ENCODE results near the gene TRIM71. TPM values are rescaled to one million over a fixed set of nuclear protein-coding genes. Genes with fewer than 3 reads are reported as not detected.

Gene TRIM71
- total RNA-seq, 4 donors from 2014 or later = 0.13 to 0.84 (median 0.36) TPM; not detected in 1

DNA sequence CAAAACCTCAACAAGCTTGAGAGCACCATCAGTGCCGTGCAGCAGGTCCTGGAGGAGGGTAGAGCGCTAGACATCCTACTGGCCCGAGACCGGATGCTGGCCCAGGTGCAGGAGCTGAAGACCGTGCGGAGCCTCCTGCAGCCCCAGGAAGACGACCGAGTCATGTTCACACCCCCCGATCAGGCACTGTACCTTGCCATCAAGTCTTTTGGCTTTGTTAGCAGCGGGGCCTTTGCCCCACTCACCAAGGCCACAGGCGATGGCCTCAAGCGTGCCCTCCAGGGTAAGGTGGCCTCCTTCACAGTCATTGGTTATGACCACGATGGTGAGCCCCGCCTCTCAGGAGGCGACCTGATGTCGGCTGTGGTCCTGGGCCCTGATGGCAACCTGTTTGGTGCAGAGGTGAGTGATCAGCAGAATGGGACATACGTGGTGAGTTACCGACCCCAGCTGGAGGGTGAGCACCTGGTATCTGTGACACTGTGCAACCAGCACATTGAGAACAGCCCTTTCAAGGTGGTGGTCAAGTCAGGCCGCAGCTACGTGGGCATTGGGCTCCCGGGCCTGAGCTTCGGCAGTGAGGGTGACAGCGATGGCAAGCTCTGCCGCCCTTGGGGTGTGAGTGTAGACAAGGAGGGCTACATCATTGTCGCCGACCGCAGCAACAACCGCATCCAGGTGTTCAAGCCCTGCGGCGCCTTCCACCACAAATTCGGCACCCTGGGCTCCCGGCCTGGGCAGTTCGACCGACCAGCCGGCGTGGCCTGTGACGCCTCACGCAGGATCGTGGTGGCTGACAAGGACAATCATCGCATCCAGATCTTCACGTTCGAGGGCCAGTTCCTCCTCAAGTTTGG is 72.9 kb downstream of the TRIM71 start:
- TF ChIP-seq, protein P1, sequence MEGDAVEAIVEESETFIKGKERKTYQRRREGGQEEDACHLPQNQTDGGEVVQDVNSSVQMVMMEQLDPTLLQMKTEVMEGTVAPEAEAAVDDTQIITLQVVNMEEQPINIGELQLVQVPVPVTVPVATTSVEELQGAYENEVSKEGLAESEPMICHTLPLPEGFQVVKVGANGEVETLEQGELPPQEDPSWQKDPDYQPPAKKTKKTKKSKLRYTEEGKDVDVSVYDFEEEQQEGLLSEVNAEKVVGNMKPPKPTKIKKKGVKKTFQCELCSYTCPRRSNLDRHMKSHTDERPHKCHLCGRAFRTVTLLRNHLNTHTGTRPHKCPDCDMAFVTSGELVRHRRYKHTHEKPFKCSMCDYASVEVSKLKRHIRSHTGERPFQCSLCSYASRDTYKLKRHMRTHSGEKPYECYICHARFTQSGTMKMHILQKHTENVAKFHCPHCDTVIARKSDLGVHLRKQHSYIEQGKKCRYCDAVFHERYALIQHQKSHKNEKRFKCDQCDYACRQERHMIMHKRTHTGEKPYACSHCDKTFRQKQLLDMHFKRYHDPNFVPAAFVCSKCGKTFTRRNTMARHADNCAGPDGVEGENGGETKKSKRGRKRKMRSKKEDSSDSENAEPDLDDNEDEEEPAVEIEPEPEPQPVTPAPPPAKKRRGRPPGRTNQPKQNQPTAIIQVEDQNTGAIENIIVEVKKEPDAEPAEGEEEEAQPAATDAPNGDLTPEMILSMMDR (IDR thresholded peaks at IDR 0.05) = no peak
- DNase-seq (ENCODE audit: low spot score) = no peak
- no peak for ATAC-seq (ENCODE audit: low FRiP score)

DNA sequence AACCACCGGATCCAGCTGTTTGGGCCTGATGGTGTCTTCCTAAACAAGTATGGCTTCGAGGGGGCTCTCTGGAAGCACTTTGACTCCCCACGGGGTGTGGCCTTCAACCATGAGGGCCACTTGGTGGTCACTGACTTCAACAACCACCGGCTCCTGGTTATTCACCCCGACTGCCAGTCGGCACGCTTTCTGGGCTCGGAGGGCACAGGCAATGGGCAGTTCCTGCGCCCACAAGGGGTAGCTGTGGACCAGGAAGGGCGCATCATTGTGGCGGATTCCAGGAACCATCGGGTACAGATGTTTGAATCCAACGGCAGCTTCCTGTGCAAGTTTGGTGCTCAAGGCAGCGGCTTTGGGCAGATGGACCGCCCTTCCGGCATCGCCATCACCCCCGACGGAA is 73.6 kb downstream of the TRIM71 start:
- ATAC-seq (ENCODE audit: low FRiP score) (no peak), DNase-seq (ENCODE audit: low spot score) (no peak)
- TF ChIP-seq, protein P1 (IDR thresholded peaks at IDR 0.05) = no peak

DNA sequence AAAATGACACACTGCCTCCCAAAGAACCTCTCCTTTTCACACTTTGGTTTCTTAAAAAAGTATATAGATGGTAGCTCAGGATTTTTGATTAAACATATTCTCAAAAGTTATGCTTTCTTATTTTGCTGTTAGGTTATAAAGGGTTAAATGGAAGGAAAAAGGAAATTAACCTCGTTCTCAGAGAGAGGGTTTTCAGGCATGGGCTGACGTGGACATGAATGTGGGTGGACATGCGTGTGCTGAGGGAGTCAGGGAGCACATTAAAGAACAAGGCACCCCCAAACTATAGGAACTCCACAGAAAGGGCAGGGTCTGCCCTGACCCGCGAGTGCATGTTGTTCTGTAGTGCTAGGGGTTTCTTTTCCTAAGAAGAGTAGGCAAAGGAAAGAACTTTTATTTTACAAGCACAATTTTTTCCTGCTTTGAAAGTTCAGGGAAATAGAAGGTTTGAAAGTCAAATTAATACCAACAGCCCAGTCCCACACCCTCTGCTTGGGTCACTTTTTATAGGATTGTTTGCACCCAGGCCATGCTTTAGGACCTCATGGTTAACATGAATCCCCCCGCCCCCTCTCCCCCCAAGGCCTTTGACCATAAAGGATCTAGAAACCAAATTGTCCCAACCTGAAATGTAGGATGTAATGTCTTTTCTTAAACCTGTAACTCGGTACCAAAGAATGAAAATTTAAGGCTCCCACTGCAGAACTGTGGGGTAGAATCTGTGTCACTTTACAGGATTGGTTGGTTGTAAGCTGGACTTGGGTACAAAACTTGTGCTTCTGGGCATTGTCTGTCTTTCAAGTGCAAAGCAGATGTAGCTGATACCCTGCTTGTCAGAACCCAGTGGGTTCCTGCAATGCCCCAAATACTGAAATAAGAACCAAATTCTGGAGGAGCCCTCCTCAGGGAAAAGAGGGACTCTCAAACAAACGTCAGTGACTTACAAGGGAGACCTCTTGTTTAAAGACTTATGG is 75.1 kb downstream of the TRIM71 start:
- DNase-seq (ENCODE audit: low spot score) (no peak), ATAC-seq (ENCODE audit: low FRiP score) (no peak)
- TF ChIP-seq, protein P1 (IDR thresholded peaks at IDR 0.05) = no peak

DNA sequence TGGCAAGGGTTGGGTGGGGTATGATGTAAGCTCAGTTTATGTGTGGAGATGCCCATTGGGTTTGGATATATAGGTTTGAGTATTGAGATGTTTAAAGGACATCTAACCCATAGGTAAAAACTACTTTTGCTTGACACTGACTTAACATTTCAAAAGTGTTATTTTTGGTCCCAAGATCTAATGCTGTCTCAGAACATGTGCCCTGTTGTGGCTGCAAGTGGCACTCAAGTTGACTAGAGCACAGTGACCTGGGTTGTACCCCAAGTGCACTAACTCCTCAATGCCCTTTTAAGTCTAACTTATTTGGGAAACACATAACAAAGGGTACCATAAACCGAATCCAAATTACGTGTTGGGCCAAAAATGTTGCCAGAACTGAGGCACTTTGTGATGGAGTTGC is 77.2 kb downstream of the TRIM71 start:
- ATAC-seq (ENCODE audit: low FRiP score) (no peak), DNase-seq (ENCODE audit: low spot score) (no peak)
- TF ChIP-seq, protein P1 (IDR thresholded peaks at IDR 0.05) = no peak

DNA sequence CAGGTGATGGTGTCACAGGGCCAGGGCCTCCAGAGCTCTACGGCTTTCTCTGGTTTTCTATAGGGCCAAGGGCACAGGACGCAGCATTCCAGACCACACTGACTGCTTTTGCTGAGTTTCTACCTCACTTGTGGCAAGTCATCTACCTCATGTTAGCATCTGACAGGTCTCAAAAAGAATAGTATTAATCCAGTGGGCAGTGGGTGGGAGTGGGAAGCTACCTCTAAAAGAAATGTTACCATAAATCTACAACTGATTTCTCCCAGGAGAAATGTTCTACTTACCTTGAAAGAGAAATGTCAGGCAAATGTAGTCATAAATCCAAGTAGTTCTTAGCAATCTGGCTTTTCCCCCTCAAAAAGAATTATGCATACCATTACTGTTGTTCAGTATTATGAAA is 77.9 kb downstream of the TRIM71 start:
- TF ChIP-seq, protein P1 (IDR thresholded peaks at IDR 0.05) = no peak
- DNase-seq (ENCODE audit: low spot score) (no peak), ATAC-seq (ENCODE audit: low FRiP score) (no peak)

DNA sequence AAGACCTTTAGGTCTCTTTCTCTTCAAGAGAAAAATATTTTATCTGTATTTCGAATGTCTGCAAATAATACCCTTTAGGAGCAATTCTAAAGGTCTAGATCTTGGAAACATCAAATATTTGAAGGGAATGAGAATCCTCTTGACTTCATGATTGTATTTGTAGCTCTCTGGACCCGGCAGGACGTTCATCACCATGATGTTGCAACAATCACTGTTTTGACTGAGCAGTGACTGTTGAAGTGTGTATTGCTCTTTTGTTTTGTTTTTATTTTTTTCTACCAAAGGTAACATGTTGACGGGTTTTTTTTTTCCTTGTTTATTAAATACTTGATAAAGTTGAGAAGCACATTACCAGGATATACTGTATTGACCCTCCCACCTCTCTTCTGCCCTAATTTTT is 78.3 kb downstream of the TRIM71 start:
- DNase-seq (ENCODE audit: low spot score) (no peak), ATAC-seq (ENCODE audit: low FRiP score) (no peak)
- TF ChIP-seq, protein P1 (IDR thresholded peaks at IDR 0.05) = no peak
